Uterus (tissue), 4 donors: ENCODE measurements around the gene PIR. TPM values are rescaled to one million over a fixed set of nuclear protein-coding genes. Genes with fewer than 3 reads are reported as not detected.

Experiments used
- DNase-seq, 2 donors: peaks; one replicate each; pipeline ENCODE4 v3.0.0-alpha.2; 2019 to 2020
- H3K27ac ChIP-seq, 2 donors: fragments of 200-600 bp; sonication (generic); 1 replicate in 1 of 2; 2 replicates in 1 of 2; pipeline ENCODE4 v1.5.1; 2016 to 2018
- H3K27me3 ChIP-seq, 2 donors: fragments of 200-600 bp; sonication (generic); one replicate each; pipeline ENCODE4 v1.5.1; 2018 to 2019; ENCODE audit warnings: control low read depth in 1 of 2
- H3K36me3 ChIP-seq, 2 donors: fragments of 200-600 bp; sonication (generic); one replicate each; pipeline ENCODE4 v1.5.1; 2019; ENCODE audit warnings: control low read depth in 1 of 2
- H3K4me1 ChIP-seq, 2 donors: fragments of 200-600 bp; sonication (generic); one replicate each; pipeline ENCODE4 v1.5.1; 2018 to 2019; ENCODE audit warnings: control low read depth in 1 of 2
- H3K4me3 ChIP-seq, 2 donors: fragments of 200-600 bp; sonication (generic); 1 replicate in 1 of 2; 2 replicates in 1 of 2; pipeline ENCODE4 v1.5.1; 2018 to 2019; ENCODE audit warnings: mild to moderate bottlenecking in 1 of 2
- H3K9me3 ChIP-seq, 2 donors: fragments of 200-600 bp; sonication (generic); one replicate each; pipeline ENCODE4 v1.5.1; 2019; ENCODE audit warnings: control low read depth in 1 of 2
- CTCF ChIP-seq, 4 experiments: fragments of 200-600 bp in 2 of 4; fragments of 450-650 bp in 2 of 4; sonication (generic) in 2 of 4; IDR thresholded peaks; one replicate each; pipeline ENCODE4 v1.5.1; 2016 to 2019; ENCODE audit warnings: antibody characterized with exemption in 4 of 4, mild to moderate bottlenecking in 2 of 4, moderate library complexity in 1 of 4
- POLR2A ChIP-seq, 2 donors: fragments of 450-650 bp; IDR thresholded peaks; one replicate each; pipeline ENCODE4 v1.6.1; 2016; ENCODE audit warnings: antibody characterized with exemption in 2 of 2, mild to moderate bottlenecking in 1 of 2, moderate library complexity in 1 of 2
- intact Hi-C: fragments of 100-400 bp; cut with DNase I; formaldehyde crosslinking; loops from one replicate; pipeline ENCODE4 v1.15.1; 2023; ENCODE audit warnings: low total_unique reads
- total RNA-seq, 4 donors: library from RNA; depleted of rRNA in 3 of 4; stranded (reverse); fragments of >200 nt in 3 of 4; gene quantifications; one replicate each; pipeline versions ENCODE4 v1.1.0 to v1.2.4, GENCODE V29; 2014 to 2023
- donor health status: DM: yes; HTN: yes; CAD: no.

Gene PIR
- total RNA-seq, 4 donors from 2014 or later, result 2.9 to 16.1 (median 12.3) TPM

- Histone ChIP-seq H3K36me3 (no peaks in the 10 kb centered on the region), H3K4me3 (no peak overlapping the region), H3K27me3 (no peaks in the 10 kb centered on the region), H3K27ac (no peak overlapping the region), H3K9me3 (no peaks in the 10 kb centered on the region), H3K4me1 (no peaks in the 10 kb centered on the region)
- TF ChIP-seq POLR2A (IDR thresholded peaks at IDR 0.05) (no peak), CTCF (IDR thresholded peaks at IDR 0.05) (no peak)
- DNase-seq, result no peak
- intact Hi-C loops, result no loop called here
Observed at GRCh38 chrX:15395789-15396188, 97.3 kb downstream of the PIR start.

- no peak for DNase-seq
- no peaks in the 10 kb centered on the region for H3K36me3 ChIP-seq
- intact Hi-C loops, result no loop called here
- H3K27ac ChIP-seq, result no peak overlapping the region
- no peak overlapping the region for H3K4me3 ChIP-seq
- TF ChIP-seq CTCF (IDR thresholded peaks at IDR 0.05) (no peak), POLR2A (IDR thresholded peaks at IDR 0.05) (no peak)
- no peaks in the 10 kb centered on the region for H3K9me3 ChIP-seq
- H3K27me3 ChIP-seq, result no peaks in the 10 kb centered on the region
- H3K4me1 ChIP-seq, result no peaks in the 10 kb centered on the region
Observed at GRCh38 chrX:15391850-15392249, 101.3 kb downstream of the PIR start.

GRCh38 chrX:15384304-15384703, 108.8 kb downstream of the PIR start, which contains the start of gene VEGFD:
Gene VEGFD, minus strand, starts transcription at chrX:15384413. Its CDS starts 467 bp downstream, at chrX:15383946.
- Histone ChIP-seq H3K36me3 (no peaks in the 10 kb centered on the region), H3K27ac (no peak within 1 kb of the TSS), H3K9me3 (no peaks in the 10 kb centered on the region), H3K4me1 (no peaks in the 10 kb centered on the region), H3K4me3 (no peak within 1 kb of the TSS), H3K27me3 (no peaks in the 10 kb centered on the region)
- intact Hi-C loops, result no loop called here
- DNase-seq, result peak in 1 of 2 donors; percentile 27
- no peak for TF ChIP-seq CTCF (IDR thresholded peaks at IDR 0.05)
- no peak for TF ChIP-seq POLR2A (IDR thresholded peaks at IDR 0.05)

GRCh38 chrX:15382813-15383212, 110.3 kb downstream of the PIR start:
- no peaks in the 10 kb centered on the region for H3K36me3 ChIP-seq
- intact Hi-C loops, result no loop called here
- no peak overlapping the region for H3K27ac ChIP-seq
- no peaks in the 10 kb centered on the region for H3K9me3 ChIP-seq
- TF ChIP-seq CTCF (IDR thresholded peaks at IDR 0.05) (no peak), POLR2A (IDR thresholded peaks at IDR 0.05) (no peak)
- no peaks in the 10 kb centered on the region for H3K4me1 ChIP-seq
- H3K4me3 ChIP-seq, result no peak overlapping the region
- no peaks in the 10 kb centered on the region for H3K27me3 ChIP-seq
- no peak for DNase-seq

- no peak overlapping the region for H3K4me3 ChIP-seq
- no peaks in the 10 kb centered on the region for H3K9me3 ChIP-seq
- DNase-seq, result no peak
- TF ChIP-seq CTCF (IDR thresholded peaks at IDR 0.05), result no peak
- TF ChIP-seq POLR2A (IDR thresholded peaks at IDR 0.05), result no peak
- H3K27me3 ChIP-seq, result no peaks in the 10 kb centered on the region
- H3K36me3 ChIP-seq, result no peaks in the 10 kb centered on the region
- intact Hi-C loops, result no loop called here
- H3K4me1 ChIP-seq, result no peaks in the 10 kb centered on the region
- H3K27ac ChIP-seq, result no peak overlapping the region
Observed at GRCh38 chrX:15376956-15377355, 116.2 kb downstream of the PIR start.
